ENCODE data around the gene HSPA1A.

GRCh38 chr6:31782126-31782855, 33.1 kb upstream of the HSPA1A start:
- TF ChIP-seq CTCF (IDR thresholded peaks at IDR 0.05; ENCODE audit: low read depth, low read length) (no peak), POLR2A (IDR thresholded peaks at IDR 0.05; ENCODE audit: extremely low read depth, insufficient read length) (no peak), MAX (IDR thresholded peaks at IDR 0.05; ENCODE audit: low read depth, low read length) (no peak), MYC (IDR thresholded peaks at IDR 0.05; ENCODE audit: low read depth, low read length) (no peak)
